ENCODE data around the gene NCOA3.

GRCh38 chr20:47647994-47648393, 146.3 kb downstream of the NCOA3 start:
- TF ChIP-seq CTCF (IDR thresholded peaks at IDR 0.05) (no peak), POLR2A (IDR thresholded peaks at IDR 0.05) (no peak)
